GM20000 (cell line): Measurements from ENCODE around the gene SLX4IP.

Experiments used
- DNase-seq: peaks from one replicate; pipeline ENCODE4 v3.0.0; 2012; ENCODE audit warnings: low spot score
- TF ChIP-seq, protein P1 (sequence below): IDR thresholded peaks from 2 replicates; pipeline ENCODE4 v1.5.1; 2012; ENCODE audit warnings: mild to moderate bottlenecking, control low read depth; ENCODE audit errors: extremely low read depth, missing control alignments

Gene SLX4IP

DNA sequence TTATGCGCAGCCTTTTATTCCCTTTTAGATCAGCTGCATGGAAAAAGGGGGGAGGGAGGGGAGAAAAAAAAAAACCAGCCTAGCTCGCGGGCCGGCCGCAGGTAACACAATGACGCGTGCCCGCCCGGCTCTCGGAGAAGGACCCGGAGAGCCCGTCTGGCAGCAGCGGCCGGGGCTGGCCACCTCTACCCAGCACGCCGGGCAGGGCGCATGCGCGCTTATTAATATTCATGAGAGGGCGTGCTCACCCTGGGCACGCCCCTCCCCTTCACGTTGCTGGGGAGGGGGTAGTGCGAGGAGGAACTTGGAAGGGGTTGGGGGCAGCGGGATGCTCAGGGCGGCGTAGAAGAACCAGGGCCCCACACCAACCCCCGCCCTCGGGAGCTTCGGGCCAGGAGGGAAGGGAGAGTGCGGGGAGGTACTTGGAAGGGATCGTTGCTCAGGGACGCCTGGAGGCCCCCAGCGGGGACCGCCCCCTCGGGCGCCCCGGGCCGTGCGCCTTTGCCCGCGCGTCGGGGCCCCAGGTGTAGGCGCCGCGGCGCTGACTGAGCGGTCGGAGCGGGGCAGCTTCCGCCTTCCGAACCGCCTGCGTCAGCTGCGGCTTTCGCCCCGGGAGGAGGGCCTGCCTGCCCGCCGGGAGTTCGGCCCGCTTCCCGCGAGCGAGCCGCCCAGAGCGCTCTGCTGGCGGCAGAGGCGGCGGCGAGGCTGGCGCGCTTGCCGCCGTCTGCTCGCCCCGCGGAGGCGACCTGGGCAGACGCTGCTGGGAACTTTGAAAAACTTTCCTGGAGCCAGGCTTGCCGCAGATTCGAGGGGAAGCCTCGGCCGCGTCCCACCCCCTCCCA is 239.0 kb downstream of the SLX4IP start, which contains the start of gene JAG1:
Gene JAG1, minus strand, starts transcription at position 158 of the 842 bp plus-strand sequence. CDS start 469 bp downstream, outside the sequence.
- TF ChIP-seq, protein P1, sequence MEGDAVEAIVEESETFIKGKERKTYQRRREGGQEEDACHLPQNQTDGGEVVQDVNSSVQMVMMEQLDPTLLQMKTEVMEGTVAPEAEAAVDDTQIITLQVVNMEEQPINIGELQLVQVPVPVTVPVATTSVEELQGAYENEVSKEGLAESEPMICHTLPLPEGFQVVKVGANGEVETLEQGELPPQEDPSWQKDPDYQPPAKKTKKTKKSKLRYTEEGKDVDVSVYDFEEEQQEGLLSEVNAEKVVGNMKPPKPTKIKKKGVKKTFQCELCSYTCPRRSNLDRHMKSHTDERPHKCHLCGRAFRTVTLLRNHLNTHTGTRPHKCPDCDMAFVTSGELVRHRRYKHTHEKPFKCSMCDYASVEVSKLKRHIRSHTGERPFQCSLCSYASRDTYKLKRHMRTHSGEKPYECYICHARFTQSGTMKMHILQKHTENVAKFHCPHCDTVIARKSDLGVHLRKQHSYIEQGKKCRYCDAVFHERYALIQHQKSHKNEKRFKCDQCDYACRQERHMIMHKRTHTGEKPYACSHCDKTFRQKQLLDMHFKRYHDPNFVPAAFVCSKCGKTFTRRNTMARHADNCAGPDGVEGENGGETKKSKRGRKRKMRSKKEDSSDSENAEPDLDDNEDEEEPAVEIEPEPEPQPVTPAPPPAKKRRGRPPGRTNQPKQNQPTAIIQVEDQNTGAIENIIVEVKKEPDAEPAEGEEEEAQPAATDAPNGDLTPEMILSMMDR: no peak
- DNase-seq: peak; percentile 97

DNA sequence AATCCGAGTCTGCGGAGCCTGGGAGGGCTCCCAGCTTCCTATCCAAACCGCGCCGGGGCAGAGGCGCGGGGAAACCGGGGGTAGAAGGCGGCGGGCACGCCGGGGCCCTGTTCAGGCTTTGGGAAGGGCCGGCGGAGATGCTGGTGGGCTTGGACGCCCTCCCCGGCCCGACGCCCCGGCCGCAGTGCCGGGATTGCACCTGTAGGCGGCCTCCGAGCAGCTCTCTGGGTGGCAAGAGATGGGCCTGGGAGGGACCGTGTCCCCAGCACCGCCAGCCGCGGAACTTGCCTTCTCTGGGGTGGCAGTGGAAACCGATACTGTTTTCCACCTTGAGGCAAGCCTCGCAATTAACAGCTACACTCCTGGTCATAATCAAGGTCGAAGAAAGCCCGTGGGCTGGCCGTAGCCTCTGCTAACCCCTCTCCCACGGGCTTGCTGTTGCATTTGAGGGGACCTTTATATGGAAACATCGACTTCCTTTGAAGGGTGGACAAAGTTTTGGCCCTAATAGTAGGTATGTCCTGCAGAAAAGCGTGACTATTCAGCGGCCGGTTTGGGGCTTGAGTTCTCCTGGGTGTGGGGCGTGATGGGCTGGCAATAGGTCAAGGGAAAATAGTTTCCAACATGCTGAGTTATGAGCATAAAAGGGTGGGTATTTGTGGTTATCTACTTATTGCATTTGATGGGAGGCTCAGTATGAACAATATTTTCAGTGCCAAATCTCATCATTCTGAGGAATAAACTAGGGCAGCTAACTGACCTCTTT is 239.8 kb downstream of the SLX4IP start:
- DNase-seq: peak; percentile 87
- TF ChIP-seq, protein P1: peak; percentile 77

DNA sequence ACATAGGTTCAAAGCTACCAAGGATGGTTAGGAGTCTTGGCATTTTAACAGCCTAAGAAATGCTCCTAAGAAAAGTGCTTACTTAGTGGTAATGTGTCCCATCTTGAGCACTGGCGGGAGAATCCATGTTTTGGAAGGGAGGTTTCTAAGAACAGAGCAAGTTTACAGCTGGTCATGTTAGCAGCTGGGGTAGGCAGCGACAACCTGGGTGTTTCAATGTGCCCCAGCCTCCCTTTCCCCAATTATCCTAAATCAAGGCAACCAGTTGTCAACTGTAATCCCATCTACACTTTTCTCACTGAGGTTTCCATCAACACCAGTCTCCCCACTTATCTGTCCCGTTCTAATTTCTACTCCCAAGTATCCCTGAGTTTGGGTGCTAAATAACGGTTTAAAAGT is 240.3 kb downstream of the SLX4IP start:
- no peak for DNase-seq
- TF ChIP-seq, protein P1: no peak

DNA sequence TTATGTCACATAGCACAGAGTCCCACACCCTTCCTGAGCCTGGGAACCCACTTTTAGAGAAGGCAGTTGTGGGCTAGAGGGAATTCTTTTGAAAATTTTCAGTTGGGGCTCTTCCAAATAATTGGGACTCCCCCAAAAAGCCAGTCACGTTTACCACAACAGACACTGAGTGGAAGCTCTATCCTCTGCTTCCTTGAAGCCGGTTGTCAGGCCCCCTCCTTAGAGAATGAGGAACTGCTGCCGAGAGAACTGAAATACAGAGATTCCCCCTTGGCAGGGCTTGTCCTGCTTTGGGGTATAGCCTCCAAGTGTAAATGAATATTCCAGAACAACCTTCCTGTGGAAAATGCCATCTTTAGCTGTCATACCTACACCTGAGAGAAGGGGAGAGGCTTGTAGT is 241.4 kb downstream of the SLX4IP start:
- no peak for DNase-seq
- TF ChIP-seq, protein P1: no peak
